MM.1S (cell line): Measurements from ENCODE around the gene B3GNT4.

Experiments
- CTCF ChIP-seq: fragments of 300-600 bp; sonication (generic); IDR thresholded peaks from 2 replicates; pipeline ENCODE4 v1.5.1; 2016; ENCODE audit warnings: antibody characterized with exemption, low read length, mixed read lengths
- EZH2 ChIP-seq: fragments of 300-600 bp; sonication (generic); optimal IDR thresholded peaks from 2 replicates; pipeline ENCODE3; 2017; ENCODE audit warnings: low read depth, mild to moderate bottlenecking, antibody characterized with exemption, low read length, mixed read lengths
- EZH2phosphoT487 ChIP-seq: fragments of 300-600 bp; sonication (generic); IDR thresholded peaks from 2 replicates; pipeline ENCODE4 v1.6.1; 2018; ENCODE audit warnings: antibody characterized with exemption, low read length

DNA sequence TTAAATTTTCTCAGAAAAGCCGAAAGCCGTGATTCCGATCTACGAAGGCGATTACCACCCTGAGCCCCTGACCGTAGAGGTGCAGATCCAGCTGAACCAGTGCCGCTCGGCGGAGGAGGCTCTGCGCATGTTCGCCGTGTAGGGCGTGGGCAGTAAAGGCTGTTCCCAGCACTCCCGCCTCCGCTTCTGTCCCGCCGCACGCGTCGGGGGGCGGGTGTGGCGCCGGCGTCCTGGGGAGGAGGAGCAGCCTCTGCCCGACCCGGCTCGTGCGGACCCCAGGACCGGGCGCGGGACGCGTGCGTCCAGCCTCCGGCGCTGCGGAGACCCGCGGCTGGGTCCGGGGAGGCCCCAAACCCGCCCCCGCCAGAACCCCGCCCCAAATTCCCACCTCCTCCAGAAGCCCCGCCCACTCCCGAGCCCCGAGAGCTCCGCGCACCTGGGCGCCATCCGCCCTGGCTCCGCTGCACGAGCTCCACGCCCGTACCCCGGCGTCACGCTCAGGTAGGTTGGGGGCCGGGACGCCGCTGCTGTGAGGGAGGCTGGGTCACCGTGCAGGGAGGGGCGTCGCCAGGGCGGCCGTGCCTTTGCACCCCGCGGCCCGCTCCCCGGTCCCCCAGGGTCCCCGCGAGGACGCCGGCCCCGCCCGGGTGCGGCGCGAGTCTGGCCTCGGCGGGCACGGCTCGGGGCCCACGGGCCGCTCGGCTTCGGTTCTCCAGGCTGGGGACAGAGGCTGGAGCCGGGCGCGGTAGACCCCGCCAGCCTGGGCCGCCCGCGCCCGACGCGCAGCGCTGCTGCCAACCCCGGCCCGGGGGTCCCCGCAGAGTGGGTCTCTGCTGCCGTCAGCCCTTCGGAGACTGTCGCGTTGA is at the start of gene B3GNT4:
- TF ChIP-seq EZH2 (no peak), CTCF (no peak), EZH2phosphoT487 (no peak)
